SU-DHL-6 (cell line): ENCODE measurements around the gene NRK.

Experiments used
- H2AFZ ChIP-seq: fragments of 200-600 bp; sonication (generic); 2 replicates; pipeline ENCODE4 v1.6.1; 2014; ENCODE audit warnings: low read depth, mild to moderate bottlenecking, moderate library complexity, mixed read lengths, antibody characterized with exemption, low read length; ENCODE audit not compliant: severe bottlenecking
- H3F3A ChIP-seq: fragments of 200-600 bp; shearing (Covaris generic); 2 replicates; pipeline ENCODE4 v1.6.0; 2016; ENCODE audit warnings: antibody characterized with exemption, mild to moderate bottlenecking; ENCODE audit not compliant: insufficient read depth
- H3K27ac ChIP-seq: fragments of 200-600 bp; sonication (generic); 2 replicates; pipeline ENCODE4 v1.5.1; 2016; ENCODE audit warnings: low read depth, mild to moderate bottlenecking, low read length, moderate library complexity, mixed read lengths
- H3K27me3 ChIP-seq: fragments of 200-600 bp; sonication (generic), shearing (Covaris generic); 2 replicates; pipeline ENCODE4 v1.6.0; 2014; ENCODE audit warnings: mild to moderate bottlenecking, low read length
- H3K36me3 ChIP-seq: fragments of 200-600 bp; sonication (generic); 2 replicates; pipeline ENCODE4 v1.6.1; 2014; ENCODE audit warnings: mild to moderate bottlenecking, low read length, mixed read lengths
- H3K4me2 ChIP-seq: fragments of 300-600, 200-600 bp; shearing (Covaris generic), sonication (generic); 2 replicates; pipeline ENCODE4 v1.6.0; 2014; ENCODE audit warnings: low read length, low read depth, mild to moderate bottlenecking; ENCODE audit not compliant: poor library complexity, severe bottlenecking
- H3K4me3 ChIP-seq: fragments of 200-600 bp; sonication (generic); 2 replicates; pipeline ENCODE4 v1.5.1; 2014; ENCODE audit warnings: antibody characterized with exemption, low read length, mild to moderate bottlenecking, mixed read lengths; ENCODE audit not compliant: insufficient read depth, poor library complexity, severe bottlenecking
- H3K79me2 ChIP-seq: fragments of 200-600 bp; sonication (generic); 2 replicates; pipeline ENCODE4 v1.6.1; 2014; ENCODE audit warnings: mild to moderate bottlenecking, low read length, moderate library complexity; ENCODE audit not compliant: insufficient read depth
- H3K9ac ChIP-seq: fragments of 200-600 bp; sonication (generic); 2 replicates; pipeline ENCODE4 v1.7.0; 2014; ENCODE audit warnings: mild to moderate bottlenecking, low read length
- H3K9me2 ChIP-seq: fragments of 200-600 bp; sonication (generic); replicated peaks from 2 replicates; pipeline ENCODE4 v1.6.1; 2014; ENCODE audit warnings: low read length; ENCODE audit not compliant: insufficient read depth
- H3K9me3 ChIP-seq: fragments of 200-600 bp; sonication (generic); 2 replicates; pipeline ENCODE4 v1.6.1; 2014; ENCODE audit warnings: low read length, mixed read lengths; ENCODE audit not compliant: insufficient read depth
- H4K20me1 ChIP-seq: fragments of 200-600 bp; sonication (generic); 2 replicates; pipeline ENCODE4 v1.6.1; 2014; ENCODE audit warnings: low read depth, mild to moderate bottlenecking, antibody characterized with exemption, low read length, moderate library complexity, mixed read lengths
- EZH2phosphoT487 ChIP-seq: fragments of 200-600 bp; sonication (generic), shearing (Covaris generic); conservative IDR thresholded peaks from 2 replicates; pipeline ENCODE4 v1.6.1; 2018; ENCODE audit warnings: mild to moderate bottlenecking, antibody characterized with exemption, low read length, moderate library complexity, mixed read lengths
- TF ChIP-seq, protein P1 (sequence below): fragments of 200-600 bp; sonication (generic); IDR thresholded peaks from one replicate; pipeline ENCODE4 v1.5.1; 2017; ENCODE audit warnings: antibody characterized with exemption, mild to moderate bottlenecking, low read length, moderate library complexity; ENCODE audit not compliant: insufficient read depth, poor library complexity, severe bottlenecking

The NRK gene

DNA sequence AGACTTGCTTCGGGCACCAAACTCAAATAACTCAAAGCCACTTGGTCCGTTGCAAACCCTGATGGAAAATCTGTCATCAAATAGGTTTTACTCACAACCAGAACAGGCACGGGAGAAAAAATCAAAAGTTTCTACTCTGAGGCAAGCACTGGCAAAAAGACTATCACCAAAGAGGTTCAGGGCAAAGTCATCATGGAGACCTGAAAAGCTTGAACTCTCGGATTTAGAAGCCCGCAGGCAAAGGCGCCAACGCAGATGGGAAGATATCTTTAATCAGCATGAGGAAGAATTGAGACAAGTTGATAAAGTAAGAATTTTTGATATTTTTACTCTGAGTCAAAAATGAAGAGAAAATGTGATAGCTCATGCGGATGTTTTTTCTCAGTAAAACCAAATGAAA, 87.2 kb downstream of the NRK start:
- Histone ChIP-seq H3K4me3 (no peak overlapping the region), H3K36me3 (no peaks in the 10 kb centered on the region), H3F3A (no peaks in the 10 kb centered on the region), H3K9me3 (no peaks in the 10 kb centered on the region), H3K79me2 (no peaks in the 10 kb centered on the region), H3K4me2 (no peak overlapping the region), H2AFZ (no peak overlapping the region), H3K27me3 (no peaks in the 10 kb centered on the region), H4K20me1 (no peaks in the 10 kb centered on the region), H3K9me2 (no peaks in the 10 kb centered on the region), H3K9ac (no peak overlapping the region), H3K27ac (no peak overlapping the region)
- no peak for TF ChIP-seq EZH2phosphoT487
- TF ChIP-seq, protein P1, sequence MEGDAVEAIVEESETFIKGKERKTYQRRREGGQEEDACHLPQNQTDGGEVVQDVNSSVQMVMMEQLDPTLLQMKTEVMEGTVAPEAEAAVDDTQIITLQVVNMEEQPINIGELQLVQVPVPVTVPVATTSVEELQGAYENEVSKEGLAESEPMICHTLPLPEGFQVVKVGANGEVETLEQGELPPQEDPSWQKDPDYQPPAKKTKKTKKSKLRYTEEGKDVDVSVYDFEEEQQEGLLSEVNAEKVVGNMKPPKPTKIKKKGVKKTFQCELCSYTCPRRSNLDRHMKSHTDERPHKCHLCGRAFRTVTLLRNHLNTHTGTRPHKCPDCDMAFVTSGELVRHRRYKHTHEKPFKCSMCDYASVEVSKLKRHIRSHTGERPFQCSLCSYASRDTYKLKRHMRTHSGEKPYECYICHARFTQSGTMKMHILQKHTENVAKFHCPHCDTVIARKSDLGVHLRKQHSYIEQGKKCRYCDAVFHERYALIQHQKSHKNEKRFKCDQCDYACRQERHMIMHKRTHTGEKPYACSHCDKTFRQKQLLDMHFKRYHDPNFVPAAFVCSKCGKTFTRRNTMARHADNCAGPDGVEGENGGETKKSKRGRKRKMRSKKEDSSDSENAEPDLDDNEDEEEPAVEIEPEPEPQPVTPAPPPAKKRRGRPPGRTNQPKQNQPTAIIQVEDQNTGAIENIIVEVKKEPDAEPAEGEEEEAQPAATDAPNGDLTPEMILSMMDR, result no peak

DNA sequence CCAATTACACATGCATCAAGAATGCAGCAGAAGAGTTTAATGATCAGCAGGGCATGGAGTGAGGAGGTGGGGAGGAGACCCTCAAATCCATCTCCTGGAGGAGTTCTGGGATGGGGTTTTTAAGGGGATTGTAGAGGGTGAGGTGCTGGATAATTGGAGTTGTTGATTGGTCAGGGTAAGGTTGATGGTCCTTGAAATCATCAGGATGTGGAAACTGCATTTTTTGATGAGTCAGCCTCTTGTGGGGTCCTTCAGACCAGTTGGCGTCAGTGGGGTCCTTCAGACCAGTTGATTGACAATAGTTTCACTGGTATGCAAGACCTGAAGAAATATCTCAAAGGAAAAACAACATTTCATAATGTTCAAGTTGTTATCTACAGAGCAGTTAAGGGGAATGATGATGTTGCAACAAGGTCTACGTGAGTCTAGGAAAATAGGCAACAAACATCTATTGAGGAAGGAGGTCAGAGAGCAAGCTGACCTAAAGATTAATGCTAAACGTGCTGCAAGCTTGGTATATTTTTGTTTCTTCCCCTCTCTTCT, 88.3 kb downstream of the NRK start:
- no peaks in the 10 kb centered on the region for H3K9me2 ChIP-seq
- H3K9ac ChIP-seq, result no peak overlapping the region
- H3K27me3 ChIP-seq, result no peaks in the 10 kb centered on the region
- H3K27ac ChIP-seq, result no peak overlapping the region
- H4K20me1 ChIP-seq, result no peaks in the 10 kb centered on the region
- no peaks in the 10 kb centered on the region for H3F3A ChIP-seq
- H2AFZ ChIP-seq, result no peak overlapping the region
- H3K4me3 ChIP-seq, result no peak overlapping the region
- H3K9me3 ChIP-seq, result no peaks in the 10 kb centered on the region
- H3K79me2 ChIP-seq, result no peaks in the 10 kb centered on the region
- TF ChIP-seq, protein P1, result no peak
- no peak for TF ChIP-seq EZH2phosphoT487
- no peak overlapping the region for H3K4me2 ChIP-seq
- no peaks in the 10 kb centered on the region for H3K36me3 ChIP-seq

DNA sequence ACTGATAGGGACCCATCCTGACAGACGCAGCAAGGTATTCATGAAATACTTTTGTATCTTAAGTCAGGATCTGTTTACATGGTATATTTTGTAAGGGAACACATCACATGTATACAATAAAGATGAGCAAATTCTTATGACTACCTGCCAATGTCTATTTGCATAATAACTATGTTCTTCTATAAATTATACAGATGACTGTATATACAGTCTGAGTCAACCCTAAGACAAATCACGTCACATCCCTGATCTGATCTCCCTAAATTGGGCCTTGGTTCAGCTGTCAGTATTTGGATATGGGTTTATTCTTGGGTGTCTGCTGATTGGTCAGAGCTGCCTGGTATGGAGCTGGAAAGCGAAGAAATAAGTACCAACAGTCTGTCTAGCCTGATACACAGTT, 122.9 kb downstream of the NRK start:
- Histone ChIP-seq H3K4me3 (no peak overlapping the region), H3K9me3 (no peaks in the 10 kb centered on the region), H2AFZ (no peak overlapping the region), H3K79me2 (no peaks in the 10 kb centered on the region), H4K20me1 (no peaks in the 10 kb centered on the region), H3F3A (no peaks in the 10 kb centered on the region), H3K36me3 (no peaks in the 10 kb centered on the region), H3K9me2 (no peaks in the 10 kb centered on the region), H3K4me2 (no peak overlapping the region), H3K9ac (no peak overlapping the region), H3K27me3 (no peaks in the 10 kb centered on the region), H3K27ac (no peak overlapping the region)
- no peak for TF ChIP-seq EZH2phosphoT487
- TF ChIP-seq, protein P1, result no peak

DNA sequence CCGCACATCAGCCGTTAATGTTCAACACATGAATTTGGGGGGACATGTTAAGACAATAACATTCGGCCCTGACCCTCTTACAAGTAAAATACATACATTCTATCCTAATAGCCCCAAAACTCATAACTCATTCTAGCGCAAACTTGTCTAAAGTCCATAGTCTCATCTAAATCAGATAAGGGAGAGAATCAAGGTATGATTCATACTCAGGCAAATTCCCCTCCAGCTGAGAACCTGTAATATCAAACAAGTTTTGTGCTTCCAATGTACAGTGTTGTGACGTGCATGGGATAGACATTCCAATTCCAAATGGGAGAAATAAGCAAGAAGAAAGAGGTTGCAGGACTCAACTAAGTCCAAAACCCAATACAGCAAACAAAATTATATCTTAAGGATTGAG, 147.1 kb downstream of the NRK start:
- H3K4me2 ChIP-seq, result no peak overlapping the region
- H3K27me3 ChIP-seq, result no peaks in the 10 kb centered on the region
- no peaks in the 10 kb centered on the region for H3K79me2 ChIP-seq
- no peak overlapping the region for H3K9ac ChIP-seq
- H3F3A ChIP-seq, result no peaks in the 10 kb centered on the region
- no peaks in the 10 kb centered on the region for H3K9me3 ChIP-seq
- H3K9me2 ChIP-seq, result no peaks in the 10 kb centered on the region
- no peaks in the 10 kb centered on the region for H4K20me1 ChIP-seq
- H2AFZ ChIP-seq, result no peak overlapping the region
- no peak overlapping the region for H3K27ac ChIP-seq
- H3K4me3 ChIP-seq, result no peak overlapping the region
- H3K36me3 ChIP-seq, result no peaks in the 10 kb centered on the region
- no peak for TF ChIP-seq EZH2phosphoT487
- TF ChIP-seq, protein P1, result no peak
